Epithelial cell of esophagus (primary cell): Measurements from ENCODE around the gene CHP2.
"Not testable (repeated sequence)": the region's sequence is repeated elsewhere in the genome, so short reads cannot be mapped to it uniquely, and the experiment has no call there.

Experiments used
- DNase-seq: peaks from one replicate; pipeline ENCODE4 v3.0.0; 2010; ENCODE audit warnings: low read depth
- H3K4me3 ChIP-seq: 2 replicates; pipeline ENCODE4 v1.5.1; 2011; ENCODE audit warnings: mild to moderate bottlenecking, low read length, control low read depth
- TF ChIP-seq, protein P1 (sequence below): IDR thresholded peaks from 2 replicates; pipeline ENCODE4 v1.5.1; 2011; ENCODE audit warnings: low read depth, mild to moderate bottlenecking, low read length, control low read depth, inconsistent platforms; ENCODE audit not compliant: insufficient read depth; ENCODE audit errors: missing control alignments

Gene CHP2

DNA sequence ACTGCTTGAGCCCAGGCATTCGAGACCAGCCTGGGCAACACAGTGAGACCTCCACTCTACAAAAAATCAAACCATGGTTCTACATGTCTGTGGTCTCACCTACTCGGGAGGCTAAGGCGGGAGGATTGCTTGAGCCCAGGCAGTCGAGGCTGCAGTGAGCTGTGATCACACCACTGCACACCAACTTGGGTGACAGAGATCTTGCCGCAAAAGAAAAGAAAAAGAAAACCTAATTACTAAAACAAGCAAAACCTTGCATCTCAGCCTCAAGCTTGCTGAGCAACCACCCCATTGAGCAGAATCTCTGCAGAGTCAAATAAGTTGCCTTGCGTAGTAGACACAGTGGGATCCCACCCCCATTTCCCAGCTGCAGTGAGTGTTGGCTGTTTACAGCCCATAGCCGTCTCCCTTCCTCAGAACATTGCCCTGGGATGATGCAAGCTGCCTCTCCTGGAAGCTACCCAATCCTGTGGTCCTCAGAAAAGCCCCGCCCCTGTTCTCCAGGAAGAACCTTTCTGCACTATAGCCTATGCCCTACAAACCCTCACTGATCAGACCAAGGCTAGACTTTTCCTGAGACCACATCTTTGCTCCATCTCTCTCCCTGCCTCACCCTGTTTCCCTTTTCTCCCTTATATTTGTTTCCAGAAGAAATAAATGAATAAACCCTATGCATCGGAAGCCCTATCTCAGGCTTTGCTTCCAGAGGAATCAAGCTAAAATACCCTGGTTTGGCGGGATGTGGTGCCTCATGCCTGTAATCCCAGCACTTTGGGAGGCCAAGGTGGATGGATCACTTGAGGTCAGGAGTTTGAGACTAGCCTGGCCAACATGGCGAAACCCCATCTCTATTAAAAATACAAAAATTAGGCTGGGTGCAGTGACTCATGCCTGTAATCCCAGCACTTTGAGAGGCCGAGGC is 25.1 kb upstream of the CHP2 start:
- peak; percentile 26 for DNase-seq
- TF ChIP-seq, protein P1, sequence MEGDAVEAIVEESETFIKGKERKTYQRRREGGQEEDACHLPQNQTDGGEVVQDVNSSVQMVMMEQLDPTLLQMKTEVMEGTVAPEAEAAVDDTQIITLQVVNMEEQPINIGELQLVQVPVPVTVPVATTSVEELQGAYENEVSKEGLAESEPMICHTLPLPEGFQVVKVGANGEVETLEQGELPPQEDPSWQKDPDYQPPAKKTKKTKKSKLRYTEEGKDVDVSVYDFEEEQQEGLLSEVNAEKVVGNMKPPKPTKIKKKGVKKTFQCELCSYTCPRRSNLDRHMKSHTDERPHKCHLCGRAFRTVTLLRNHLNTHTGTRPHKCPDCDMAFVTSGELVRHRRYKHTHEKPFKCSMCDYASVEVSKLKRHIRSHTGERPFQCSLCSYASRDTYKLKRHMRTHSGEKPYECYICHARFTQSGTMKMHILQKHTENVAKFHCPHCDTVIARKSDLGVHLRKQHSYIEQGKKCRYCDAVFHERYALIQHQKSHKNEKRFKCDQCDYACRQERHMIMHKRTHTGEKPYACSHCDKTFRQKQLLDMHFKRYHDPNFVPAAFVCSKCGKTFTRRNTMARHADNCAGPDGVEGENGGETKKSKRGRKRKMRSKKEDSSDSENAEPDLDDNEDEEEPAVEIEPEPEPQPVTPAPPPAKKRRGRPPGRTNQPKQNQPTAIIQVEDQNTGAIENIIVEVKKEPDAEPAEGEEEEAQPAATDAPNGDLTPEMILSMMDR = no peak
- no peak overlapping the region for H3K4me3 ChIP-seq

DNA sequence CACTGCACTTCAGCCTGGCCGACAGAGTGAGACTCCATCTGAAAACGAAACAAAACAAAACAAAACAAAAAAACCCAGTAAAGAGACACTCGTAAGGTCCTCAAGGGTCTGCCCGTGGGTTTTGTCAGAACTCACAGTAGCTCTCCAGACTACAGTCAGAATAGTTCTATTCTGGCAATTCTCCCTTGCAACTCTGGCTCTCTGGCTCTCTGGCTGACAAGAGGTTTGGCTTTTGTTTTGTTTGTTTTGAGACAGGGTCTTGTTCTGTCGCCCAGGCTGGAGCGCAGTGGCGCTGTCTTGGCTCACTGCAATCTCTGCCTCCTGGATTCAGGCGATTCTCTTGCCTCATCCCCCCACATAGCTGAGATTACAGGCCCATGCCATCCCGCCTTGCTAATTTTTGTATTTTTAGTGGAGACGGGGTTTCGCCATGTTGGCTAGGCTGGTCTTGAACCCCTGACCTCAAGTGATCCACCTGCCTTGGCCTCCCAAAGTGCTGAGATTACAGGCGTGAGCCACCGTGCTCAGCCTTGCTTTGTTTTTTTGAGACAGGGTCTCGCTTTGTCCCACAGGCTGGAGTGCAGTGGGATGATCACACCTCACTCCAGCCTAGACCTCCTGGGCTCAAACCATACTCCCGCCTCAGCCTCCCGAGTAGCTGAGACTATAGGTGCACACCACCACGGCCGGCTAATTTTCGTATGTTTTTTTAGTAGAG is 20.5 kb upstream of the CHP2 start:
- no peak overlapping the region for H3K4me3 ChIP-seq
- TF ChIP-seq, protein P1 = no peak
- DNase-seq = no peak

DNA sequence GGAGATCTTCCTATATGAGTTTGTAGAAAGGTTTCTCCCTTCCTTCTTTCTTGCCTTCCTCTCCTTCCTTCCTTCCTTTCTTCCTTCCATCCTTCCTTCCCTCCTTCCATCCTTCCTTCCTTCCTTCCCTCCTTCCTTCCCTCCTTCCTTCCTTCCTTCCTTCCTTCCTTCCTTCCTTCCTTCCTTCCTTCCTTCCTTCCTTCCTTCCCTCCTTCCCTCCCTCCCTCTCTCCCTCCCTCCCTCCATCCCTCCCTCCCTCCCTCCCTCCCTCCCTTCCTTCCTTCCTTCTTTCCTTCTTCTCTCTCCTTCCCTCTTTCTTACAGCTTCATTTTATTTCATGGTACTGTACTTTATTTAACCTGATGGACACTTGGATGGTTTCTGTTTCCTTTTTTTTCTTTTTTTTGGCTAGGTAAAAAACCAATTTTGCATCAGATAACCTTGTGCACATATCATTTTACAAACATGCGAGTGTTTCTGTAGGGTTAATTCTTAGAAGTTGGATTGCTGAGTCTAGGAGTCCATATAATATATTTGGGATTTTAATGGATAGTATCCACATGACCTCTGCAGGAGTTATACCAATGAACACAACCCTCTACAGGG is 17.3 kb upstream of the CHP2 start:
- not testable (repeated sequence) for DNase-seq

DNA sequence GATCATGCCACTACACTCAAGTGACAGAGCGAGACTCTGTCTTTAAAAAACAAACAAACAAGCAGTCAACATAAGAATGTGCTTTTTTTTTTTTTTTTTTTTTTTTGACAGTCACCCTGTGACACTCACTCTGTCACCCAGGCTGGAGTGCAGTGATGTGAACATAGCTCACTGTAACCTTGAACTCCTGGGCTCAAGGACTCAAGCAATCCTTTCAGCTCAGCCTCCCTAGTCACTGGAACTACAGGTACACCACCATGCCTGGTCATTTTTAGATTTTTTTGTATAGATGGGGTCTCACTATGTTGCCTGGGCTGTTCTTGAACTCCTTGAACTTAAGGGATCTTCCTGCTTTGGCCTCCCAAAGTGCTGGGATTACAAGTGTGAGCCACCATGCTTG is 15.3 kb upstream of the CHP2 start:
- no peak overlapping the region for H3K4me3 ChIP-seq
- TF ChIP-seq, protein P1 = no peak
- DNase-seq = no peak

More for the DNA sequence above, 17.3 kb upstream of the CHP2 start:
- not testable (repeated sequence) for H3K4me3 ChIP-seq

DNA sequence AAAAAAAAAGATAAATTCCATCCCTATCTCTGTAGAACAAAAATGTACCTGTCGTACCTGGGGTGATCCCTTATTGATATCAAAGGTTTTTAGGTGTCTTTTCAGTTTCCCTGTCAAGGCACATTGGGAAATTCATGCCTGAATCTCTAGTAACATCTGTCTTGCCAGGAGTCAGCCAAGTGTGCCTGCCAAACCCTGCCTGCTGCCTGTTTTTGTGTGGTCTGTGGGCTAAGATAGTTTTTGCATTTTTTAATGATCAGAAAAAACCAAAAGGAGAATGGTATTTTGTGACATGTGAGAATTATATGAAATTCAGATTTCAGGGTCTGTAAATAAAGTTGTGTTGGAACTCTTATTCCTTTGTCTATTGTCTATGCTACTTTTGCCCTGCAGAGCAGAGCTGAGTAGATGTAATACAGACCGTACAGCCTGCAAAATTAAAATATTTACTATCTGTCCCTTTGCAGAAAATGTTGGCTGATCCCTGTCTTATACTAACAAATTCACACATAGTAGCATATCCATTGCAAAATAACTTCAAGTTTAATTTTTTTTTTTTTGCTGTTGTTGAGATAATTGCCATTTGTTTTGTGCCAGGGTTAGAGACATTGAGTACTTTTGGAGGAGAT is 13.0 kb upstream of the CHP2 start:
- DNase-seq = no peak
- TF ChIP-seq, protein P1 = no peak
- H3K4me3 ChIP-seq = no peak overlapping the region

DNA sequence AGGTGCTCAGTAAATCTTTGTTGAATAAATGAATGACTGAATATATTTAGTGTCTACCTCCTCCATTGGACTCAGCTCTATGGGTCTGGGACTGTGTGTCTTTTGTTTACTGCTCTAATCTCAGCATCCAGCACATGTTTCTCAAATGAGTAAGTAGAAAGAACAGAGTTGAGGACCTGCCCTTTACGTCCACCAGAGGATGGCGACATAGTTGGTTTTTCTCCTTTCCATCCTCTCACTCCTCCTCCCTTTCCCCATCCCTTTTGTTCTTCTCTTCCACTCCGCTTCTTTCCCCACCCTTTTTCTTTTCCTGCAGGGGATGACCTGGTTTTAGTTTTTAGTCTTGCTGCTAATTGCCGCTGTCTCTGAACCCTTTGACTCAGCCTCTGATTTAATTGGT is 12.1 kb upstream of the CHP2 start:
- no peak for DNase-seq
- H3K4me3 ChIP-seq = no peak overlapping the region
- TF ChIP-seq, protein P1 = peak; percentile 18

DNA sequence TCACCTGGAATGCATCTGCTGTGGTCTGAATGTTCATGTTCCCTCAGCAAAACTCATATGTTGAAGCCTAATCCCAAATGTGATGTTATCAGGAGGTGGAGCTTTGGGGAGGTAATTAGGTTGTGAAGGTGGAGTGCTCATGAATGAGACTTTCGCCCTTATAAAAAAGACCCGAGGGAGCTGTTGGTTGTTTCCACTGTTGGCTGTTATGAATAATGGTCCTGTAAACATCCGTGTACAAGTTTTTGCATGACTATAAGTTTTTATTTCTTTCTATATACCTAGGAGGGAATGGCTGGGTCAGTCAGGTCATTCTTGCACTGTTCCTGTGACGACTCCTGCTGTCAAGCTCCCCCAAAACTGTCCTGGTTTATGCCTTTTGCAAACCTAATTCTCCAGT is 9.6 kb upstream of the CHP2 start:
- H3K4me3 ChIP-seq = no peak overlapping the region
- TF ChIP-seq, protein P1 = no peak
- no peak for DNase-seq
